Dermis microvascular lymphatic vessel endothelial cell (primary cell): ENCODE results near the gene FBRSL1. TPM values are rescaled to one million over a fixed set of nuclear protein-coding genes. Genes with fewer than 3 reads are reported as not detected.
"Not testable (repeated sequence)": the region's sequence is repeated elsewhere in the genome, so short reads cannot be mapped to it uniquely, and the experiment has no call there.

Experiments used
- DNase-seq, 2 donors: peaks; one replicate each; pipeline versions ENCODE4 v3.0.0 to v3.0.0-alpha.2; 2010; ENCODE audit warnings: low read depth in 2 of 2
- total RNA-seq: library from RNA; depleted of rRNA; stranded (reverse); fragments of >200 nt; gene quantifications from 2 replicates; pipeline ENCODE4 v1.2.1, GENCODE V29; 2014

Gene FBRSL1
- total RNA-seq, 1 donor from 2014 or later = 9.4 TPM

DNA sequence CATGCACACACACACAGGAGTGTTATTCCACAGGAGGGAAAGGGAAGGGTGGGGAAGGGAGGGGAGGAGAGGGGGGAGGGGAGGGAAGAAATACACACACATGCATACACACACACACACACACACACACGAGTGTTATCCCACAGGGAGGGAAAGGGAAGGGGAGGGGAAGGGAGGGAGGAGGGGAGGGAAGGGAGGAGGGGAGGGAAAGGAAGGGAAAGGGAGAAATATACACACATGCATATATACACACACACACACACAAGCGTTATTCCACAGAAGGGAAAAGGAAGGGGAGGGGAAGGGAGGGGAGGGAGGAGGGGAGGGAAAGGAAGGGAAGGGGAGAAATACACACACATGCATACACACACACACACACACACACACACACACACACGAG lies 19.6 kb upstream of the FBRSL1 start:
- DNase-seq = no peak

DNA sequence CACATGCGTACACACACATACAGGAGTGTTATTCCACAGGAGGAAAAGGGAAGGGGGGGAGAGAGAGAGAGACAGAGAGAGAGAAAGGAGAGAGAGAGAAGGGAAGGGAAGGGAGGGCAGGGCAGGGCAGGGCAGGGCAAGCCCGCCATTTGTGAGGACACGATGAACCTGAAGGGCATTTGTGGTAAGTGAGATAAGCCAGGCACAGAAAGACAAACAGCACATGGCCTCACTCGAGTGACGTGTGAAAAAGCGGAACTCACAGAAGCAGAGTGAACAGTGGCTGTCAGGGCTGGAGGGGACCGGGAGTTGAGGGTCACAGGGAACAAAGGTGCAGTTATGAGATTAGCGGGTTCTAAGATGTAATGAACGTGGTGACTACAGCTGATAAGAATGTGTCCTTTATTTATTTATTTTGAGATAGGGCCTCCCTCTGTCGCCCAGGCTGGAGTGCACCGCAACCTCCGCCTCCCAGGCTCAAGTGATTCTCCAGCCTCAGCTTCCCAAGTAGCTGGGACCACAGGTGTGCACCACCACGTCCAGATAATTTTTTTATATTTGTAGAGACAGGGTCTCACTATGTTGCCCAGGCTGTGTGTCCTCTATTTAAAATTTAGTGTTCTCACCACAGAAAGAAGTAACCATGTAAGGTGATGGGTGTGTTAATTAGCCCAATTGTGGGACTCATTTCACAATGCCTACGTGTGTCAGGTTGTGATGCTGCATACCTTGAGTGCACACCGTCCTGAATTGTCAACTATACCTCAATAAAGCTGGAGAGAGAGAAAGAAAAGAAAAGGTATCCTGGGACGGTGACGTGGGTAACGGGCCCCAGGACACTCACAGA lies 18.7 kb upstream of the FBRSL1 start:
- DNase-seq = no peak

- no peak for DNase-seq
These were observed 18.1 kb upstream of the FBRSL1 start for GRCh38 chr12:132471858-132472255.

- no peak for DNase-seq
These were observed 17.6 kb upstream of the FBRSL1 start for GRCh38 chr12:132472386-132472785.

- no peak for DNase-seq
These were observed 15.7 kb upstream of the FBRSL1 start for GRCh38 chr12:132474237-132474741.

DNA sequence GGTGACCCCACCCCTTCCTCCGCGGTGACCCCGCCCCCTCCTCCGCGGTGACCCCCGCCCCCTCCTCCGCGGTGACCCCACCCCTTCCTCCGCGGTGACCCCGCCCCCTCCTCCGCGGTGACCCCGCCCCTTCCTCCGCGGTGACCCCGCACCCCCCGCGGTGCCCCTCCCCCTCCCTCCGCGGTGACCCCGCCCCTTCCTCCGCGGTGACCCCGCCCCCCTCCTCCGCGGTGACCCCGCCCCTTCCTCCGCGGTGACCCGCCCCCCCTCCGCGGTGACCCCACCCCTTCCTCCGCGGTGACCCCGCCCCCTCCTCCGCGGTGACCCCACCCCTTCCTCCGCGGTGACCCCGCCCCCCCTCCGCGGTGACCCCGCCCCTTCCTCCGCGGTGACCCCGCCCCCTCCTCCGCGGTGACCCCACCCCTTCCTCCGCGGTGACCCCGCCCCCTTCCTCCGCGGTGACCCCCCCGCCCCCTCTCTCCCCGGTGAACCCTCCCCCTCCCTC lies 15.1 kb upstream of the FBRSL1 start:
- DNase-seq = not testable (repeated sequence)

- DNase-seq = no peak
These were observed 14.5 kb upstream of the FBRSL1 start for GRCh38 chr12:132475304-132476037.

DNA sequence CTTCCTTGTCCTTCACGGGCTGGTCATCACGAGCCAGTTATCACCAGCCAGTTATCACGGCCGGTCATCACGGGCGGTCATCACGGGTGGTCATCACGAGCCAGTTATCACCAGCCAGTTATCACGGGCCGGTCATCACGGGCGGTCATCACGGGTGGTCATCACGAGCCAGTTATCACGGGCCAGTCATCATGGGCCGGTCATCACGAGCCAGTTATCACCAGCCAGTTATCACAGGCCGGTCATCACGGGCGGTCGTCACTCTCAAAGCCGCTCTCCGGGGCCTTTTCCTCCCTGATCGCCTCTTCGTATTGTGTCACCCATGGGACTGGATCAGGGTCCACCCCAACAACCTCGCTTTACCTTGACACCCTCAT lies 13.9 kb upstream of the FBRSL1 start:
- DNase-seq = no peak

- no peak for DNase-seq
These were observed 13.5 kb upstream of the FBRSL1 start for GRCh38 chr12:132476421-132476820.

GRCh38 chr12:132477017-132477702 lies 12.8 kb upstream of the FBRSL1 start:
- no peak for DNase-seq

- no peak for DNase-seq
These were observed 12.1 kb upstream of the FBRSL1 start for GRCh38 chr12:132477703-132478432.

DNA sequence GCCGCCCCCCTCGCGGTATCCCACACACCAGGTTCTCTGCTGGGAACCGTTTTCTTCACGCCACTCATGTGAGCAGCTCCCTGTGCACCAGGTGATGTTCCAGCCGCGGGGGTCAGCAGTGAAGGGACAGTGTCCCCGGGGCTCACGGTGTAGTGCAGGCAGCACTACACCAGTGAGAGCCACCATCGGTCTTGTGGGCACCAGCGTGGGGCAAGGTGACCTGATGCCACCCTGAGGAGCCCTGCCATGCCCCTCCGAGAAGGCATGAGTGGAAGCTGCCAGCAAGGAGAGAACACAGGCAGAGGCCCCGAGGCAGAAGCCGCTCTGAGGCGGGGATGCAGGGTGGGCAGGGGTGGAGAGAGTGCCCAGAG lies 11.5 kb upstream of the FBRSL1 start:
- DNase-seq = no peak

DNA sequence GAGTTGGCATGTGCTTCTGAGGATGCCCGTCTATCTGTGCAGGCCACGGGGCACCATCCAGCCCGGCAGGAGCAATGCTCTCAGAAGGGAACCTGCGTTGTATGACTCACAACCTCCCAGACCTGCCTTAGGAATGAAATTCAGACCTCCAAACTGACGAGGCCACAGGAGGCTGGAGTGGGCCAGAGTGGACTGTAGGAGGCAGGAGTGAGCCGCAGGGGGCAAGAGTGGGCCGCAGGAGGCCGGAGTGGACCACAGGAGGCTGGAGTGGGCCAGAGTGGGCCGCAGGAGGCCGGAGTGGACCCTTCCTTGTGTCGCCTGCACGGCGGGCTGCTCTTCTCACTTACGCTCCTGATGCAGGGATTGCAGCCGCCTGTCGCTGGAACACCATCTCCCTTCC lies 11.1 kb upstream of the FBRSL1 start:
- DNase-seq = no peak

GRCh38 chr12:132479291-132479690 lies 10.7 kb upstream of the FBRSL1 start:
- no peak for DNase-seq

GRCh38 chr12:132479938-132480622 lies 9.9 kb upstream of the FBRSL1 start:
- DNase-seq = no peak

GRCh38 chr12:132480623-132481132 lies 9.3 kb upstream of the FBRSL1 start:
- DNase-seq = no peak

GRCh38 chr12:132481345-132481744 lies 8.6 kb upstream of the FBRSL1 start:
- DNase-seq = no peak

GRCh38 chr12:132481771-132482745 lies 7.9 kb upstream of the FBRSL1 start:
- DNase-seq = no peak

- no peak for DNase-seq
These were observed 7.2 kb upstream of the FBRSL1 start for GRCh38 chr12:132482771-132483170.
